Measurements from ENCODE around the gene CD2BP2.

CD2BP2 gene

GRCh38 chr16:30376461-30376902 lies 21.4 kb upstream of the CD2BP2 start:
- no peak for TF ChIP-seq CTCF (conservative IDR thresholded peaks at IDR 0.05; ENCODE audit: low read depth, low read length)
- DNase-seq (ENCODE audit: low read depth) = no peak
- H3K4me3 ChIP-seq (ENCODE audit: low read depth, low read length) = no peak overlapping the region

DNA sequence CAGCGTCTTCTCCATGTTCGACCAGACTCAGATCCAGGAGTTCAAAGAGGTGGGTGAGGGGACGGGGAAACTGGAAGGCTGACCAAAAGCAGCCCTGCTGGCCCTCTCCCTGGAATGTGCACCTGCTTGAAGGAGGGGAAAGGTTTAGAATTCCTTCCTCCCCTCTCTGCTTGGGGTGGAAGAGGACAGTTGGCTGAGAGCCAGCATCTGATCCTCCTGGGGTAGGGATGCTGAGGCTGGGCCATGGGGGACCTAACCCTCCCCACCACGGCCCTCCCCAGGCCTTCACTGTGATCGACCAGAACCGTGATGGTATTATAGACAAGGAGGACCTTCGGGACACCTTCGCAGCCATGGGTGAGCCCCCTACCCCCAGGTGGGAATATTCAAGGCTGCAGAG lies 20.8 kb upstream of the CD2BP2 start:
- no peak for TF ChIP-seq CTCF (conservative IDR thresholded peaks at IDR 0.05; ENCODE audit: low read depth, low read length)
- DNase-seq (ENCODE audit: low read depth) = no peak
- no peak overlapping the region for H3K4me3 ChIP-seq (ENCODE audit: low read depth, low read length)

GRCh38 chr16:30374538-30374937 lies 19.4 kb upstream of the CD2BP2 start, which contains the start of gene MYL11:
Gene MYL11, plus strand, starts transcription at chr16:30374802. Its CDS starts 56 bp downstream, at chr16:30374858.
- TF ChIP-seq CTCF (conservative IDR thresholded peaks at IDR 0.05; ENCODE audit: low read depth, low read length) = no peak
- H3K4me3 ChIP-seq (ENCODE audit: low read depth, low read length) = no peak within 1 kb of the TSS
- no peak for DNase-seq (ENCODE audit: low read depth)

DNA sequence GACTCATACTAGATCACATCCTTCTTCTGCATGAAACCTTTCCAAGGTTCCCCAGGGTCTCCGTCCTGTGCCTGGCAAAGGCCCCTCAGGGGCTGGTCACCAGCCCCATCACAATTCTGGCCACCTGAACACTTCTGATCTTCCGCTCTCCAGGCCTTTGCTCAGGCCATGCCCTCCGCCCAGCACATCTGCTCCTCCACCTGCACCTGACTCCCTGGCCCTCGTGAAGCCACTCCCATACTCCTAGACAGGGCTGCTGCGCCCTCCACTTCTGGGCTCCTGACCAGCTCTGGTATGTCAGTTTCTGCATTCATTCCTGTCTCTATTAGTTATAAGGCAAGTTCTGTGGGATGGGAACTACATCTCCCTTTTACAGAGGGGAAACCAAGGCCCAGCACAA lies 17.6 kb upstream of the CD2BP2 start:
- TF ChIP-seq CTCF (conservative IDR thresholded peaks at IDR 0.05; ENCODE audit: low read depth, low read length) = no peak
- no peak overlapping the region for H3K4me3 ChIP-seq (ENCODE audit: low read depth, low read length)
- DNase-seq (ENCODE audit: low read depth) = no peak

GRCh38 chr16:30372038-30372712 lies 17.1 kb upstream of the CD2BP2 start:
- no peak for TF ChIP-seq CTCF (conservative IDR thresholded peaks at IDR 0.05; ENCODE audit: low read depth, low read length)
- DNase-seq (ENCODE audit: low read depth) = no peak
- no peak overlapping the region for H3K4me3 ChIP-seq (ENCODE audit: low read depth, low read length)

GRCh38 chr16:30371248-30371816 lies 16.2 kb upstream of the CD2BP2 start:
- no peak for DNase-seq (ENCODE audit: low read depth)
- peak overlapping the region; percentile 66 for H3K4me3 ChIP-seq (ENCODE audit: low read depth, low read length)
- TF ChIP-seq CTCF (conservative IDR thresholded peaks at IDR 0.05; ENCODE audit: low read depth, low read length) = no peak
